NCI-H128 (cell line): ENCODE results near the gene PGC.

ENCODE experiments used
- DNase-seq: peaks from one replicate; lab custom pipeline; 2025; ENCODE audit not compliant: unreplicated experiment; lab: John Stamatoyannopoulos, UW

PGC gene

DNA sequence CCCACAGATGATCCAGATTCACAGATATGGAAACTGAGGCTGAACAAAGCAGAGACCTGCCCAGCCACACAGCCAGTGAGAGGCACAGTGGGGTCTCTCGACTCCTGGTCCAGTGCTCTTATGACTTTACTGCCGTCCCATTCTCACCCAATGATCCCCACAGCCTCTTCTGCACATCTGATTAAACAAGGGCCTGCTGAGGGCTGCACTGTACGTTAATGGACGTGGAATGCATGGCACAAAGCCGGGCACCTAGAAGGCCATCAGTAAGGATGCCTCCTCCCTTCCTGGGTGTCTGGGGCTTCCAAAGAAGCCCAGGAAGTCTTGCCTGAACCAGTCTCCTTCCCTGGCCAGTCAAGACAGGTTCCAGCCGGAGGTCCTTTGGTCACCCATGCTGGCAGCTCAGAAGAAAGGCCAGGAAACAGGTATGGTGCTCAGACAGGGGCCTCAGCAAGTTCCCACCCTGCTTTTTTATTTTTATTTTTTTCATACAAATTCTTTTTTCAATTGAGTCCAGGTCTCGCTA lies 15.6 kb downstream of the PGC start:
- DNase-seq, result no peak

DNA sequence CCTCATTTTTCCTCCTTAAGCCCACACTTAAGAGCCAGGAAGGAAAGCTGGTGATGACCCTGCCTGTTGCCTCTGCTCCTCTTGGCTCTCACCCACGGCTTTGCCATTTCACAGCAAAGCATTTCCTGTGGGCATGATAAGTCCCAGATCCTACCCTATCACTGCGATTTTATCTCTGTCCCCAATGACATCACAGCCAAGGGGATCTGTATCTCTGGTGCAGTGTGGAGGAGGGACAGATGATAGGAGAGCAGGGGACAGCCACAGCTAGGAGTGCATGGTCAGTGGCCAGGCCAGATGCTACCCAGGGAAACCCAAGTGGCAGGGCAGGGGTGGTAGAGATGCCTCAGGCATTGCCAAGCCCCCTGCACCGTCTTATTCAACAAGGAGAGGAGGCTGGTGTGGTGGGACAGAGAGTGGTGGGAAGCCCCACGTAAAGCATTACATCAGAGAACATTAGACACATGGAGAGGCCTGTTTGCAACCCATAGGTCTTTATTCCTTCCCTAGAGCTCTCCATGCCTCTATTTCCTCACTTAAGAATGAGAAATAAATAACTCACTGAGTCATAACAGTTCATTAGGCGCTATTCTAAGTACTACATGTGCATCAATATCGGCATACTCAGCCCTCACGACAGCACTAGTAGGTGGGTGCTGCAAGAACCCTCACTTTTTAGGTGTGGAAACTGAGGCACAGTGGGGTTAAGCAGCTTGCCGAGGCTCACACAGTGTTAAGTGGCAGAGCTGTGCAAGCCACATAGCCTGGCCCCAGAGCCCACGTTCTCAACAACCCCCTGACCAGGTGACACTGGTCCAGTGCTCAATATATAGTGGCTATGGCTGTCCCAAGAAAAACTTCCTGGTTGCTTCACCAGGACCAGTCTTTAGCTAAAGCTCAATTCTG lies 16.4 kb downstream of the PGC start:
- DNase-seq, result no peak

DNA sequence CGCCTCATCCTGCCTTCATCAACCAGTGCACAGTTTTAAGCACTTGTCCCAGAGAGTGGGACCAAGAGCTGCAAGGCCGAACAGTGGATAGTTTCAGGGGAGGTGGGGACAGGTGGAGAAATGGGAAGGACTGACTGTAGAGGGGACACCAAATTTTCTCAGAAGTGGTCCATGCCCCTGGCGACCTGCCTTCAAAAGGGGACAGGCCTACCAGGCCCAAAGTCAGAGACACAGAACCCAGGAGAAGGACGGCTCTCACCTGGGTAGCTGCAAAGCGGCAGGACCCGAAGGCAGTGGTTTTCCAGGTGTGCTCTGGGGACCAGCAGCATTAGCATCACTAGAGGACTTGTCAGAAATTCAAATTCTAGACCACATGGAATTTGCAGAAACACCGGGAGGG lies 17.6 kb downstream of the PGC start:
- DNase-seq, result no peak

DNA sequence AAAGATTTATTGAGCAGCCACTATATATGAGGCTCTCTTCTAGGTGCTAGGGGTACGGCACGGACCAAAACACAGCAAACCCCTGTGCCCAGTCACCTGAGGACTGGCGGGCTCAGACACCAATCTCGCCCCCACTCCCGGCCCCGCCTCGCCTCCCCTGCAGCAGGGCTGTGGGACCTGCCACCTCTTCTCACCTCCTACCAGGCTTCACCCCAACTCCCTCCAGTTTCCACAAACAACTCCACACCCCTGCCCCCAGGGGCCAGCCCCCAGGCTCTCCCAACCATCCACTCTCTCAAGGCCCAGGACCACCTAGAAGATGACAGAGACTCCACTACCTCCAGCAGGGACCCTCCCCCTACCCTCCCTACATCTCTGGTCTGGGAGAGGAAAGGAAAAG lies 18.2 kb downstream of the PGC start:
- no peak for DNase-seq

DNA sequence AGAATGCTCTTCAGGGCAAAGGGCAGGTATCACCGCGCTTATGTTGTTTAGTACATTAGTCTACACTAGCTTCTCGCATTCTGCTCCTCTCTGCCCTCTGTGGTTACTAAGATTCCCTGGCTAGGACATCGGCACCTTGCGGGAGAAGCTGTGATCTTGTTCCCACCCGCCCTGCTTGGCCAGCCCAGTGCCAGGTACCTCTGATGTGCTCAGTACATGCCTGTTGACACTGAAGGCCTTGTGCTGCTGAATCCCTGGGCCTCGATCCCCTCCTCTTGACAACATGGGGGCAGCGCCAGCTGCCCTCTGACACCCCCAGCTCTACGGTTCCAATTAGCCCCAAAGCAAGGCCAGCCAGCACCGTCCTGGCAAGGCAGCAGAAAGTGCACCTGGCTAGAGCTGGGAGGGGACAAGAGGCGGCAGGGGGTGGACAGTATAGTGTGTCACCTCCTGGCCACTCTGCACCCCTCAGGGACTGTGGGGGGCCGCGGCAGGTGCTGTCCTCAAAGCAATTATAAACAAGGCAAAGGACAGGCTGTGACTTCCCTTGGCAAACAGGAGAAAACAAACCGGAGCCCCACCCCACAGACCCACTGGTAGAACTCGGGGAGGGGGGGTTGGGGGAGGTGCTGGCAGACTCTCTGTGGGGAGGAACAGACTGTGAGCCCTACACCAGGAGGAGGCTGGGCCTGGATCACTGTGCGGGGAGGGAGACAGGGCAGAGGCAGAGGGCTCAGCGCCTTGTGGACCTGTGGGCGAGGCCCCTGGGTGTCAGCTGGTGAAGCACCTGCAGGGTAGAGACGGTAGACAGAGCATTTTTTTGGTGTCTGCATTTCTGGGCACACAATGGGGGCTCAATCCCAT lies 18.9 kb downstream of the PGC start:
- peak; percentile 11 for DNase-seq

DNA sequence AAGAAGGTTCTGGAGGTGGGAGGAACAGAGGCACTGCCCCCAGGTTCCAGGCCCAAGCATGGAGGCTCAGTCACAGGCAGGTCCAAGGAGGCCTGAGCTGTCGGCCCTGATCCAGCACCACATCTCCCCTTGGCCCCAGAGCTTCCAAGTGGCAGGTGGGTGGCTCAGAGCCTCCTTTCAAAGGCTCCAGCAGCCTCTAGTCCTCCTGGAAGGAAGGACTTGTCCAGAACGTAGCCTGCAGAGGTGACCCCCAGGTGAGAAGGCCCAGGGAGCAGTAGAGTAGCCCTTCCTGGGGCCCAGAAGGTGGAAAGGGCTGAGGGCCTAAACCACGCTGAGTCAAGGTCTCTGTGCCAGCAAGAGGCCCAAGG lies 19.5 kb downstream of the PGC start:
- DNase-seq, result no peak

DNA sequence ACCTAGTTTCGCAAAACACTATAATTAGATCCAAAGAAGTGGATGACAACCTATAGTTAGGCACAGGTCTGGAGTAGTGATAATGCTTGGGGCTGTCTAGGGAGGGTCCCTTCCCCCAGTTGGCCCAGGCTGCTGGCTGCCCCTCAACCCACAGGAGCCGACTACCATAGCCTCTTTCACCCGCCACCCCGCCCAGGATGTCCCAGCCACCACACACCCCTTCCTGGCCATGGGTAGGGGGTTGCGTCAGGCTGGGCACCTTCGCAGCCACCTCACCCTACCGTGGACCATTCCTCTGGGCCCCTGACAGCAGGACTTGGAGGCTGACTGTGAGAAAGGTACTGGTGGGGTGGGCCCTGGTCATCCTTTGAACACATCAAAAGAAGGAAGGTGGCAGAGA lies 20.3 kb downstream of the PGC start:
- DNase-seq, result no peak

DNA sequence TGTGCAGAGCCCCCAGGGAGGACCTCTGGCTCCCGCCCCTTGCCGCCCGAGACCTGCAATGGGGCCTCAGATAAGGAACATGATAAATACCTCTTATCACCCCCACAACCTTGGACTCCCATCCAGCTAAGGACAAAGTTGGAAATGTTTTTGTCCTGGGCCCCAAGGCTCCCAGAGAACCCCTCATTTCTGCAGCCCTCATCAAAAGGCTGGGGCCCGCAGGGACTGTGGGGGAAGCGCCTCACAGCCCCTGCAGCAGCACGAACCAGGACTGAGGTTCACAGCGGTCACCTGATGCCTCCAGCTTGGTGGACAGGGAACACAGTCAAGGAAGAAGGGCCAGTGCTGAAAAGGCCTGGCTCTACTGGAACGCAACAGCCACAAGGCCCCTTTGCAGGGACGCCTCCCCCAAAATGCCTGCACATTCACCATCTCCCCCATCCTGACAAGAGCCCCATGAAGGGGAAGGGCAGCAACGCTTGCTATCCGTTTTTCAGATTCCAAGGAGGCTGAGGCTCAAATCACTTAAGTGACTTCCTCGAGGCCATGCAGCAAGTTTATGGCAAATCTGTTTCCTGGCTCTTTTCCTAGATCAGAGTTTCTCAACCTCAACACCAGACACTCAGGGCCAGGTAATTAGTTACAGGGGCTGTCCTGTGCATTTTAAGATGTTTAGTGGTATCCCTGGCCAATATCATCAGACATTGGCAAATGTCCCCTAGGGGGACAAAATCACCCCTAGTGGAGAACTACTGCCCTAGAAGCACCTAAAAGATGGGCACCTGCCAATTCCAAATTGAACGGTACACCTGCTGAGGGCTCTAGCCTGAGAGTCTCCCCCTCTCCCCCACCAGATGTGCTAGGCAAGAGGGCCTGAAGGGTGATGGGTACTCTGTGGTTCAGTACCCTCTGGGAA lies 22.4 kb downstream of the PGC start:
- no peak for DNase-seq

DNA sequence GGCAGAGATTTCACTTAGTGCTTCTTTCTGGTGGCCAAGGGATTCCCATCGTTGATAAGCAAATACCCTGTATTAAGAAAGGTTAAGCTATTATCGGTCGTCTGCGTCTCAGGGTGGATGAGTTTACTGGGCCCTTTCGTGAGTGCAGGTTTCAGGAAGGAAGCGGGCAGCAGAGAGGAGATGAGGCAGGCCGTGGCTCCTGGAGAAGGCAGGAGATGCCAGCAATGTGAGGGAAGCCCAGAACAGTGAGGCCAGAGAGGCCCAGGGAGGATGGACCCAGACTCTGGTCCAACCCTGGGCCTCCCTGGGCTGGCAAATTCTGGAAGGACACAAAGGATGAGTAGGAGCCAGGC lies 23.0 kb downstream of the PGC start:
- no peak for DNase-seq

DNA sequence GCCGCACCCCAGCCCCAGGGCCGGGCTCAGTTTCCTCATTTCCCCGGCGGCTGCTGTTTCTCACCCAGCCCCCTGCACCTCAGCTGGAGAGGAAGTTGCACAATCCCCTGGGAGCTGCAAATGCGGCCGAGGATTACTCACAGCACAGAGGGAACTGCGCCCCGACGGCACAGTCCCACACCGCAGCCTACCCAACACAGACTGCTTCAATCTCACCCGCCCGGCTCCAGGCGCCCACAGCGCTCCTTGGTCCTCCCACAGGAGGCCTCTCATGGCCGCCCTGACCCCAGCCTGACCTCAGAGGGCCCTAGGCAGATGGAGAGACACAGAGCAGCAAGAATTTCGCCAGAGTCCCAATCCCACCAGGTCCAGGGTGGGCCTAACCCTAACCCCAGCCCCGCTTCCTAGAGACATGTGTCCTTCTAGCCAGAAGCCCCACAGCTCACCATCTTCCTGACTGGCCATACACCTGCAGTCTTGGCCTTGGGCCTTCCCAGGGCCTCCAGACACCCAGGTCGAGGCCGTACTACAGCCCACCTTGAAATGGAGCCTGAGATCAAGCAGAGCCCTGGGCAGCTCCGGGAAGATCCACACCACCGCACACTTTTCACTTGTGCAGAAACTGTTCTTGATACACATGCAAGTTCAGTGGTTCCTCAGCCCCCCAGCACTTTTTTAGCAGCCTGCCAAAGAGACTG lies 23.5 kb downstream of the PGC start:
- DNase-seq, result no peak

DNA sequence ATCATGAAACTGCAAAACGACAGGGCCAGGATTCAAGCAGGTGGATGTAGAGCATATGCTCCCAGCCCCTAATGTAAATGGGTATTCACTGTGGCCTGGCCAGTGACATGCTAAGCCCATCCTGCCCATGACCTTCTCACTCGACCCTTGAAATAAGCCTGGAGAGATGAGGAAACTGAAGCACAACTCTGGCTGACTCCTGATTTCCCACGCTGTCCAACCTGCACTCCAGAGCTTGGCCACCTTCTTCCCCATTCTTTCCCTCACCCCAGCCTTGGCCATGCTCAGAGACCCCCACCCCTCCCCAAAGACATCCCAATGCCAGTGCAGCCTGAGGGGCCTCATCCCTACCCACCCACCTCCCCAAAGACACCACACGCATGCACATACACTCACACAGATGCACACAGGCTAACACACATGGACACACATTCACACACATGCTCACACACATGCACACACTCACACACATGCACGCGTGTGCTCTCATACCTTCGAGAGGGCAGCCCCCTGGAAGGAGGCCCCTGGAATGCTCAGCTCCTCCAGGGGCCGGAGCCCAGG lies 24.1 kb downstream of the PGC start:
- DNase-seq, result no peak

DNA sequence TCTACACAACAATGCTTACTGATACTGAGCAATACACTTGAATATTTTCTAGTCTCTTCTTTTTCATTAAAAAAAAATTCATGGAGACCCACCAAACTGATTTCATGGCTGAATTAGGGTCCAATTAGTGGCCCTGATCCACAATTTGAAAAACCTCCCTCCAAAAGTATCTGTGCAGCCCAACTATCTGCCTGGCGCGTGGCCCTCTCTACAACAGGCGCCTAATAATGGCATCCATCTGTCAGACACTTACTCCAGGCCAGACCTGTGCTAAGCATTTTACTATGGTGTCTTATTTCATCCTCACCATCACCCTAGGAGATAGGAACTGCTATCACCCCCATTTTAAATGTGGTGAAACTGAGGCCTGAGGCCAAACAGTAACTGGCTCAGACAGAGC lies 25.8 kb downstream of the PGC start:
- DNase-seq, result no peak

DNA sequence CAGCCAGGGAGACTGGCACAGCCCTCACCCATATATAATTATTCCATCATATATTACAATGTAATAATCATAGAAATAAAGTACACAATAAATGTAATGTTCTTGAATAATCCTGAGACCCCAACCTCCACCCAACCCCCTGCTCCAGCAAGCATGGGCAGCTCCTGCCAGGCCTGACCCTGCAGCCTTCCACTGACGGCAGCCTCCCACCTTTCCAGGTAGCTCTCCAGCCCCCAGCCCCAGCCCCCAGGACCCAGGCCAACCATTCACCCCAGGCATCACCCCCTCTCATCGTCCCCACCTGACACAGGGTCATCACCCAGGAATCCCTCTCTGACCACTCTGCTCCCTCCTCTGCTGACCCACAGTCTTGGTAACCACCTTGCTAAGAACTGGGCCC lies 26.4 kb downstream of the PGC start:
- no peak for DNase-seq

DNA sequence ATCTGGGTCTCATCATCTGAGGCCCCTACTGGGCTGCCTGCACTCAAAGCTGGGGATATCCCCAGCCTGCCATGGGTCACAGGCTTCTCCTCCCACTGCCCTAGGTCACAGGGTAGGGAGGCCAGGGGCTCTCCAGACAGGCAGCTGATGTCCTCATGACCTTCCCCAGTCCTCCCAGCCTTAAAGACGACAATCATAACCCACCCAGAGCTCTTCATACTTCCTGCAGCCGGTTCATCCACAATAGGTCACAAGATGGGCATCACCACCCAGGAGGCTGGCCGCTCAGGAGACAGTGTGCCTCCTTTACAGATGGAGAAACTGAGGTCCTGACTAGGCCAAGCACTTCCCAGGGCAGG lies 27.0 kb downstream of the PGC start:
- no peak for DNase-seq

DNA sequence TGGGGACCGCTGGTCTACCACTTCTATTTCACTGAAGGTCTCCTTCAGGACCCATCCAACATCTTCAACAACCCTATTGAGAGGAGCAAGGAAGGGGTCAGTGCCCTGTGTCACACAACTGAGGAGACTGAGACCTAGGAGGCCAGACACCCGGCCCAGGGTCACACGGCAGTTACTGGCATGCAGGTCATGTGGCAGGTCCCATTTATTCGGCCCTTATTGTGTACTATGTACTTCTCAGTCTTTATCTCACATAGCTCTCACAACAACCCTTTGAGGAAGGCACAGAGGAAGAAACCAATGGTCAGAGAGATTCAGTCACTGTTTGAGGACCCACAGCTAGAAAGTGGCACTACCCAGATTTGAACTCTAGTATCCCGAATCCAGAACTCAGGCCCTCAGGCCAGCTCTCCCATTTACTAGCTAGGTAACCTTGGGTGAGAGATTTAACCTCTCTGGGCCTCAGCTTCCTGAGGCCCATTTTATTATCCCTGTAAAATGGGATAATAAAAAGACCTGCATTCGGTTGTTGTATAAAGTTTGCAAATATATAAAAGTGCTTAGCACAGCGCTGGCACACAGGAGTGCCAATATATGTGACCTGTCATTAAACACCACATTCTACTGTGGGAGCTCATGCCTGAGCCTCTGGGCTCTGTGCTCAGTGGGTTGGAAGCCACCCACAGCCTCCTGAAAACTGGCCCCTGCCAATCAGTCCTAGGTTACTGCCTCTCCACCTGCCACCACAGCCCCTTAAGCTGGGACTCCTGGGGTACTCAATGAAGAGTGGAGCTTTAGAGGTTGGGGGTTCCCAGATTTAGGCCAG lies 27.5 kb downstream of the PGC start:
- DNase-seq, result no peak

DNA sequence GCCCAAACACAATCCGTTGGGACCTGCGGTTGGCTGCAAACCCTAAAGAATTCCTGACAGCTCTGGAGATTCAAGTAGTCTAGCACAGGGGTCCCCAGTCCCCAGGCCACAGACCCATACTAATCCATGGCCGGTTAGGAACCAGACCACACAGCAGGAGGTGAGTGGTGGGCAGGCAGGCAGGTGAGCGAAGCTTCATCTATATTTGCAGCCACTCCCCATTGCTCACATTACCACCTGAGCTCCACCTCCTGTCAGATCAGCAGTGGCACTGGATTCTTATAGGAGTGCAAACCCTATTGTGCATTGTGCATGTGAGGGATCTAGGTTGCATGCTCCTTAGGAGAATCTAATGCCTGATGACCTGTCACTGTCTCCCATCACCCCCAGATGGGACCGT lies 28.4 kb downstream of the PGC start:
- DNase-seq, result no peak

DNA sequence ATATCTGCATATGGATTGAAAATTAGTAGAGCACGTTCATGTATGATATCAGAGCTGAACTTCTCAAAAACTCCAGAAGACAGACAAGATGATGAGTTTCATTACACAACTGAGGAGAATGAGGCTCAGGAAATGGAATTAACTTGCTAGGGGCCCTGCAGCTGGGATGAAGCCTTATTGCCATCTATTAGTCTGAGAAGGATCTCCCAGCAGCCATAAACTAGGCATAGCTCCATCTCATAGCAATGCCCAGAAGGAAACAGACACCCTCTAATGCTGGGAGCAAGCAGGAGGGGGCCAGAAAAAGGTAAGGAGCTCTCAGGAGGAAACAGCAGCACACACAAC lies 29.8 kb downstream of the PGC start:
- no peak for DNase-seq

DNA sequence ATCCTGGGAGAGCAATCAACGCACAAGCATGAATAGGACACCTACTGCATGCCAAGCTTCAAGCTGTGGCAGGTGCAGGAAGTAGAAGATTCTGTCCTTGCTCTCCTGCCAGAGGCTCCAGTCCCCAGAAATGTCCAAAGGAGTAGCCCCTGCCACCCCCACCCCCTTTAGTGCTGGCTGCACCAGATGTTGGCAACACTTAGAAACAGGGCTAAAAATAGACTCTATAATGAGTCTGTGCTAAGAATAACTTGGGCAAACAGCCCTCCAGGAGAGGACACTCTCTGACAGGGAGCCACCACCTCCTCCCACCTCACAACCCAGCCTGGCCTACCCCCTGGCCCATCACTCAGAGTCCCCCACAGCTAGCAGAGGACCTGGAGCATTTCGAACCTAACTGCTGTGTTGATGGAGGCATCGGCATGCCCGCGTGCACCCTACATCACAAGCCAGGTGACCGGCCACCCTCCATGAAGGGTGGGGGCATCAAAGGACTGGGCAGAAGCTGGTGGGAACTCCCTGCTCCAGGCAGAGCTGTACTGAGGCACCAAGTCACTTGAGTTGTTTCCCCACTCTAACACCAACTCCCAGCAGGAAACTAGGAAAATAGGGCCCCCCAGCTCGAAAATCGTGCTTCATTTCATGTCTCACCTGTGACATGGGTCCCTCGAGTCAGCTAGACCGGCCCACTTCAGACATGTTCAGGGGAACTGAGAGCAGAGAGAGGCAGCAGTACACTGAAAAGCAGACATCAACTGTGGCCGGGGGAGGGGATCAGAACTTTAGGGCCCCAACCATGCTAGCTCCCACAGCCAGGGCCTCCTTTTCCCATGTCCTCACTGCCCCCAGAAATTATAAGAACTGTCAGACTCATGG lies 30.4 kb downstream of the PGC start:
- DNase-seq, result no peak
